ENCODE data around the gene DDX39B.

The DDX39B gene

GRCh38 chr6:31576897-31577578 is 35.2 kb upstream of the DDX39B start:
- ChIA-PET CTCF (interaction anchor here (2.4 to 31.3 kb wide), 4 partner anchors 9 to 24 kb away, joined by 10 to 1569 read pairs (median 250); partner anchors contain the start of genes ATP6V1G2, DDX39B, LST1 and LTA), POLR2A (interaction anchor here (1.8 kb wide), 1 partner anchor 36 kb away, joined by 5 read pairs; the partner anchor contains the start of gene DDX39B)
- no peak overlapping the region for H3K4me3 ChIP-seq (ENCODE audit: low read depth, low read length)
- no peak for TF ChIP-seq CTCF (IDR thresholded peaks at IDR 0.05; ENCODE audit: insufficient read depth, low read length, missing control alignments)
- DNase-seq (ENCODE audit: low read depth, low spot score), result no peak

GRCh38 chr6:31575952-31576685 is 34.3 kb upstream of the DDX39B start:
- ChIA-PET POLR2A (interaction anchor here (1.8 kb wide), 1 partner anchor 35 kb away, joined by 5 read pairs; the partner anchor contains the start of gene DDX39B), CTCF (interaction anchor here (2.3 to 31.3 kb wide), 7 partner anchors 8 to 23 kb away, joined by 7 to 1569 read pairs (median 15); partner anchors contain the start of genes ATP6V1G2, DDX39B, LST1 and LTA)
- DNase-seq (ENCODE audit: low read depth, low spot score), result no peak
- no peak overlapping the region for H3K4me3 ChIP-seq (ENCODE audit: low read depth, low read length)
- TF ChIP-seq CTCF (IDR thresholded peaks at IDR 0.05; ENCODE audit: insufficient read depth, low read length, missing control alignments), result no peak

- DNase-seq (ENCODE audit: low read depth, low spot score), result no peak
- CTCF ChIA-PET, result interaction anchor here (2.3 to 31.3 kb wide), 5 partner anchors 9 to 23 kb away, joined by 7 to 1569 read pairs (median 15); partner anchors contain the start of genes ATP6V1G2, DDX39B, LST1 and LTA
- POLR2A ChIA-PET, result interaction anchor here (0.6 kb wide), 1 partner anchor 76 kb away, joined by 3 read pairs; no protein-coding TSS in a partner anchor
- no peak within 1 kb of the TSS for H3K4me3 ChIP-seq (ENCODE audit: low read depth, low read length)
- TF ChIP-seq CTCF (IDR thresholded peaks at IDR 0.05; ENCODE audit: insufficient read depth, low read length, missing control alignments), result no peak
These were observed 33.6 kb upstream of the DDX39B start, which contains the start of gene TNF for GRCh38 chr6:31575335-31575901. Gene TNF (plus strand): TSS chr6:31575565. CDS start chr6:31575742, 177 bp downstream.

GRCh38 chr6:31574106-31575061 is 32.6 kb upstream of the DDX39B start:
- CTCF ChIA-PET, result interaction anchor here (0.8 to 31.3 kb wide), 7 partner anchors 8 to 43 kb away, joined by 3 to 1569 read pairs (median 11); partner anchors contain the start of genes ATP6V1G2, DDX39B, LST1 and LTA
- POLR2A ChIA-PET, result interaction anchor here (0.6 kb wide), 1 partner anchor 77 kb away, joined by 3 read pairs; no protein-coding TSS in a partner anchor
- TF ChIP-seq CTCF (IDR thresholded peaks at IDR 0.05; ENCODE audit: insufficient read depth, low read length, missing control alignments), result no peak
- no peak for DNase-seq (ENCODE audit: low read depth, low spot score)
- no peak overlapping the region for H3K4me3 ChIP-seq (ENCODE audit: low read depth, low read length)

GRCh38 chr6:31573239-31574105 is 31.7 kb upstream of the DDX39B start:
- no peak overlapping the region for H3K4me3 ChIP-seq (ENCODE audit: low read depth, low read length)
- ChIA-PET CTCF (interaction anchor here (0.5 to 31.3 kb wide), 7 partner anchors 9 to 1193 kb away, joined by 3 to 1569 read pairs (median 11); partner anchors contain the start of genes ATP6V1G2, DDX39B, LST1 and LTA), POLR2A (no interaction called here)
- DNase-seq (ENCODE audit: low read depth, low spot score), result no peak
- TF ChIP-seq CTCF (IDR thresholded peaks at IDR 0.05; ENCODE audit: insufficient read depth, low read length, missing control alignments), result no peak

Data from AG04449 (cell line).